ENCODE results near the gene PYGO2. TPM values are rescaled to one million over a fixed set of nuclear protein-coding genes. Genes with fewer than 3 reads are reported as not detected.
"Not testable (repeated sequence)": the region's sequence is repeated elsewhere in the genome, so short reads cannot be mapped to it uniquely, and the experiment has no call there.

Gene PYGO2
- total RNA-seq, 1 experiment from 2014 or later = 16.2 TPM

DNA sequence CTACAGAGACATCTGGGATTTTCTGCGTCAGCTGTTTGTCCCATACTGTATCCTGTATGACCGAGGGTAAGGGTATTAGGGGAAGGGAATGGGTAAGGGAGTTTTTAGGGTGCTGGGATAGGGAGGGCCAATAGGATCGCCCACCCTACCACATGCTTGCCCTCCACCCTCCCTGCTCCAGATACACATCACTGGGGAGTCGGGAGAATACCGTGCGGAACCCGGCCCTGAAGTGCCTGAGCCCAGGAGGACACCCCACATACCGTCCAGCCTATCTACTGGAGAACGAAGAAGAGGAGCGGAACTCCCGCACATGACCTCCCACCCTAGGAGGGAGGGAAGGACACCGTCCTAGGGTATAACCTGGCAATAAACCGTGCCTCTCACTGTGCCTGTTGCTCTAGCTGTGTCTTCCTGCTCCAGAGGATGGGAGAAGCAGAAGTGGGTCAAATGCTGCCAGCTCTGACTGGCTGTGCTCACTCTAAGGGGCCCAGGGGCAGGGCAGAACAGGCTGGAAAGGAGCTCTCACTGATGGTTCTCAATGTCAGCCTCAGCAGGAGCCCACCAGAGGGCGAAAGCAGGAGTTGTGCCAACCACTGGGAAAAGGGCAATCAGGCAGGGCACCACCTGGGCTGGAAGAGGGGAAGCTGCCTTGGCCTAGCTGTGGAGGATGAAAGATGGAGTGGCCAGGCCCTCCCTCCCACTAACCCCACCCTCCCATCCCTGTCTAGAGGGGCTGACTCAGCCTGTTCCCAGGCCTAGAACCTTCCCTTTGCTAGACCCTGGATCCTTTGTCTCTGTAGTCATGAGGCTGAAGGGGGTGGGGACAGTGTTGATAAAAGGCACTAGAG is 31.4 kb upstream of the PYGO2 start:
- Histone ChIP-seq H3K36me3 (peaks cover 36% of the 10 kb centered on the region), H3K4me3 (no peak overlapping the region), H3K27me3 (no peaks in the 10 kb centered on the region), H3K9me3 (no peaks in the 10 kb centered on the region)
- no peak for DNase-seq

DNA sequence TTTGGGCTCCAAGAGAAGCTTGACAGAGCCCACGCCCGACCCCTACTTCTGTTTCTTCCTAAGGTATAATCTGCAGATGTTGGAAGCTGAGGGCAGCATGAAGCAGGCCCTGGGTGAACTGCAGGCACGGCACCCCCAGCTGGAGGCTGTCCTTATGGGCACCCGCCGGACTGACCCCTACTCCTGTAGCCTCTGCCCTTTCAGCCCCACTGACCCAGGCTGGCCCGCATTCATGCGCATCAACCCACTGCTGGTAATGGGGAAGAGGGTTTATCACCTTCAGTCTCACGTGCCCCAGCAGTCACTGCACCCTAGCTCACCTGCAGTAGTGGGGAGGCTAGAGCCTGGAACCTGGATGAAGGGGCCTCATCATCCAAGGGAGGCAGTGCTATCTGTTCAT is 28.7 kb upstream of the PYGO2 start:
- no peak for DNase-seq
- H3K27me3 ChIP-seq = no peaks in the 10 kb centered on the region
- peaks cover 53% of the 10 kb centered on the region for H3K36me3 ChIP-seq
- no peaks in the 10 kb centered on the region for H3K9me3 ChIP-seq
- no peak overlapping the region for H3K4me3 ChIP-seq

DNA sequence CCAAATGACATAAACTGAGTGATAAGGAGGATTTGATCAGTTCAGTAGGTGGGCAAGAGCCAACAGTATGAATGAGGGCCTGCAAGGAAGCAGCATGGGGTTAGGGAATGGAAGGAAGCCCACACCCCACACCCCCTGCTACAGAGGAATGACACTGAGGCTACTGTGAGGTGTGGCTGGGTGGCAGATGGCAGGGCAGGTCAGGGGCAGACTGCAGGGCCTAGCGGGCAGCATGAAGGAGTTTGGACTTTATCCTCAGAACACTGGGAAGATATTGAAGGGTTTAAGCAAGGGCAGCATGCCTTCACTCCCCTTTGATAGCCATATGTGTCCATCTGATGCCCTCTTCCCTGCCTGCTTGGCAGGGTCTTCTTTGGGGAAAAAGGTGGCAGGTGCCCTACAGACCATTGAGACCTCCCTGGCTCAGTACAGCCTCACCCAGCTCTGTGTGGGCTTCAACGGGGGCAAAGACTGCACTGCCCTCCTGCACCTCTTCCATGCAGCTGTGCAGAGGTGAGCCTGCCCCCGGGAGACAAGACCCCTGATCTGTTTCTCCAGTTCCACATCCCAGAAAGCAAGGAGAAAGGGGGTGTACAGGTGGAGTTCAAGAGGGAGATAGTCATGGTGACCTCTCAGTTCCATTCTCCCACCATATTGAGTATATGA is 27.7 kb upstream of the PYGO2 start:
- Histone ChIP-seq H3K9me3 (no peaks in the 10 kb centered on the region), H3K4me3 (no peak overlapping the region), H3K27me3 (no peaks in the 10 kb centered on the region), H3K36me3 (peaks cover 53% of the 10 kb centered on the region)
- DNase-seq = no peak

DNA sequence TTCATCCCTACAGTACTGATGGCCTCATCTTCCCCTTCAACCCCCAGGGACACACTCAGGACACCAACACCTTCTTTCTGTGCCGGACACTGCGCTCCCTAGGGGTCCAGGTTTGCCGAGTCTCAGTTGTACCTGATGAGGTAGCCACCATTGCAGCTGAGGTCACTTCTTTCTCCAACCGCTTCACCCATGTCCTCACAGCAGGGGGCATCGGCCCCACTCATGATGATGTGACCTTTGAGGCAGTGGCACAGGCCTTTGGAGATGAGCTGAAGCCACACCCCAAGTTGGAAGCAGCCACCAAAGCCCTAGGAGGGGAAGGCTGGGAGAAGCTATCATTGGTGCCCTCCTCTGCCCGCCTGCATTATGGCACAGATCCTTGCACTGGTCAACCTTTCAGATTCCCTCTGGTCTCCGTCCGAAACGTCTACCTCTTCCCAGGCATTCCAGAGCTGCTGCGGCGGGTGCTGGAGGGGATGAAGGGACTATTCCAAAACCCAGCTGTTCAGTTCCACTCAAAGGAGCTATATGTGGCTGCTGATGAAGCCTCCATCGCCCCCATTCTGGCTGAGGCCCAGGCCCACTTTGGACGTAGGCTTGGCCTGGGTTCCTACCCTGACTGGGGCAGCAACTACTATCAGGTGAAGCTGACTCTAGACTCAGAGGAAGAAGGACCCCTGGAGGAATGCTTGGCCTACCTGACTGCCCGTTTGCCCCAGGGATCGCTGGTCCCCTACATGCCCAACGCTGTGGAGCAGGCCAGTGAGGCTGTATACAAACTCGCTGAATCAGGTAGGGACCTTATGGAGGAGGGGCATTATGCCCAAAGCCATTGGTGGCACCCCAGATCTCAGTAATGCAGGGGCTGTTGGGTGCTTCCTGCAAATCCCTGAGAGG is 26.7 kb upstream of the PYGO2 start:
- no peak for DNase-seq
- Histone ChIP-seq H3K36me3 (peaks cover 55% of the 10 kb centered on the region), H3K4me3 (no peak overlapping the region), H3K27me3 (no peaks in the 10 kb centered on the region), H3K9me3 (no peaks in the 10 kb centered on the region)

- no peak for DNase-seq
- Histone ChIP-seq H3K27me3 (no peaks in the 10 kb centered on the region), H3K9me3 (no peaks in the 10 kb centered on the region), H3K4me3 (no peak overlapping the region), H3K36me3 (peaks cover 60% of the 10 kb centered on the region)
Measured at GRCh38 chr1:154987326-154987725, 25.7 kb upstream of the PYGO2 start.

DNA sequence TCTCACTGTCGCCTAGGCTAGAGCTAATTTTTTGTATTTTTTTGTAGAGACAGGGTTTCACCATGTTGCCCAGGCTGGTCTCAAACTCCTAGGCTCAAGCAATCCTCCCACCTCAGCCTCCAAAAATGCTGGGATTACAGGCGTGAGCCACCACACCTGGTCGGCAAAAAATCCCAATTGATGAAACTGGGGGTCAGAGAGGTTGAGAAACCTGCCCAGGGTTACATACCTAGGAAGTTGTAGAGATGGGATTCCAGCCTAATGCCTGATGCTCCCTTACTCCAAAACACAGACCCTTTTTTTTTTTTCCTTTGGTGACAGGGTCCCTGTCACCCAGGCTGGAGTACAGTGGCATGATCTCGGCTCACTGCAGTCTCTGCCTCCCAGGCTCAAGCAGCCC is 25.2 kb upstream of the PYGO2 start:
- H3K9me3 ChIP-seq, H3K27me3 ChIP-seq, H3K4me3 ChIP-seq, DNase-seq: not testable (repeated sequence)
- H3K36me3 ChIP-seq = peaks cover 62% of the 10 kb centered on the region

DNA sequence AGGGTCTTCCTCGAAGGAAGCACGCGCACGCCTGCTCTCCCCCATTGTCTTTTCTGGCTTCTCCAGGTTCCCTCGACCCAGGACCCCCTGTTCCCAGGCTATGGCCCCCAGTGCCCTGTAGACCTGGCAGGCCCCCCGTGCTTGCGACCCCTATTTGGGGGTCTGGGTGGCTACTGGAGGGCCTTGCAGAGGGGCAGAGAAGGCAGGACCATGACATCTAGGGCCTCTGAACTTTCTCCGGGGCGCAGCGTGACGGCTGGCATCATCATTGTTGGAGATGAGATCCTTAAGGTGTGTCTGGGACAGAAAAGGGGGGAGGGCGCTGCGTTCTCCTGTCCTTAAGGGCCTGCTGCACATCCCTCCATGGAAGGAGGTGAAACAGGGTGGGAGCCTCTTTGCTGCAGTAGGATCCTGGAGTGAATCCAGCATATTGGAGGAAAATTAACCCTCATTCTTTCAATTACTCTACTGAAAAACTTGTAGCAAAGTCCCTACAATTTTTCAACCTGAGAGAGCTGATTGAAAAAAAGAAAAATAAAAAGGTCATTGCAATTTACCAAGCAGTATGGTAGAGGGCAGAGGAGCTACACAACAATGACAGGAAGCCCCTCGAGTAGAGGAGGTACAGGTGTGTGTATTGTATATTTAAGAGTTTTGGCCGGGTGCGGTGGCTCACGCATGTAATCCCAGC is 22.3 kb upstream of the PYGO2 start:
- DNase-seq = no peak
- no peaks in the 10 kb centered on the region for H3K9me3 ChIP-seq
- peaks cover 53% of the 10 kb centered on the region for H3K36me3 ChIP-seq
- no peaks in the 10 kb centered on the region for H3K27me3 ChIP-seq
- peak overlapping the region; percentile 76 for H3K4me3 ChIP-seq

GRCh38 chr1:154982897-154983648 is 21.5 kb upstream of the PYGO2 start, which contains the start of gene FLAD1:
FLAD1 (plus strand) TSS chr1:154983344; CDS start chr1:154983695, 351 bp downstream.
- H3K36me3 ChIP-seq = peaks cover 50% of the 10 kb centered on the region
- H3K27me3 ChIP-seq = no peaks in the 10 kb centered on the region
- DNase-seq = peak; percentile 99
- H3K9me3 ChIP-seq = no peaks in the 10 kb centered on the region
- peak within 1 kb of the TSS; percentile 76 for H3K4me3 ChIP-seq

- Histone ChIP-seq H3K36me3 (peaks cover 50% of the 10 kb centered on the region), H3K4me3 (peak overlapping the region; percentile 76), H3K27me3 (no peaks in the 10 kb centered on the region), H3K9me3 (no peaks in the 10 kb centered on the region)
- no peak for DNase-seq
Measured at GRCh38 chr1:154982341-154982740, 20.8 kb upstream of the PYGO2 start.

- Histone ChIP-seq H3K4me3 (no peak overlapping the region), H3K27me3 (no peaks in the 10 kb centered on the region), H3K36me3 (peaks cover 42% of the 10 kb centered on the region), H3K9me3 (no peaks in the 10 kb centered on the region)
- no peak for DNase-seq
Measured at GRCh38 chr1:154978360-154978759, 16.8 kb upstream of the PYGO2 start.

- H3K4me3 ChIP-seq, DNase-seq, H3K27me3 ChIP-seq, H3K9me3 ChIP-seq: not testable (repeated sequence)
- peaks cover 45% of the 10 kb centered on the region for H3K36me3 ChIP-seq
Measured at GRCh38 chr1:154977762-154978161, 16.2 kb upstream of the PYGO2 start.

DNA sequence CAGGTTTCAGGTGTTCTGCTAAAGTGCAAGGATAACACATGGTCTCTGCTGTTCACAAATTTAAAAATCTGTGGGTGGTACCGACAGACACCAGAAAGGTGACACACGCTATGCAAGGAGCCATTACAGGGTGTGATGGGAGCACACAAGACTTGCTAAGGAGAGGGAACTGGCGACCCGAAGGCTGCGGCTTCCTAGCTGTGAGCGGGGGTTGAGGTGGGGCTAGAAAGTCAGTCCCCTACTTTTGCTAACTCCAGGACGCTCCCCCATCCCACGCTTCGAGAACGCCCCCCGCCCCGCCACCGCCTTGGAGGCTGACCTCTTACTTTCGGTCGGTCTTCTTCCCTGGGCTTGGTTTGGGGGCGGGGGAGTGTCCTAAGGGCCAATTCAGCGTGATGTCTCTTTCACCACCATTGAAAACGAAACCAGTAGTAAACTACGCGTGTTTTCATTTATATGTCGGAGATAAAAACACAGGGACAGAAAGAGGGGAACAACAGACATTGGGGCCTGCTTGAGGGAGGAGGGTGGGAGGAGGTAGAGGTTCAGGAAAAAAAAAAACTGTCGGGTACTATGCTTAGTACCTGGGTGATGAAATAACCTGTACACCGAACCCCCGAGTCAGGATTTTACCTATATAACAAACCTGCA is 14.0 kb upstream of the PYGO2 start:
- no peaks in the 10 kb centered on the region for H3K9me3 ChIP-seq
- H3K36me3 ChIP-seq = peaks cover 44% of the 10 kb centered on the region
- H3K27me3 ChIP-seq = no peaks in the 10 kb centered on the region
- H3K4me3 ChIP-seq = peak overlapping the region; percentile 72
- DNase-seq = peak; percentile 71

GRCh38 chr1:154974808-154975408 is 13.3 kb upstream of the PYGO2 start:
- DNase-seq = peak; percentile 96
- Histone ChIP-seq H3K36me3 (peaks cover 45% of the 10 kb centered on the region), H3K9me3 (no peaks in the 10 kb centered on the region), H3K27me3 (no peaks in the 10 kb centered on the region), H3K4me3 (peak overlapping the region; percentile 72)

GRCh38 chr1:154974102-154974807 is 12.7 kb upstream of the PYGO2 start, which contains the start of gene CKS1B:
CKS1B (plus strand) TSS chr1:154974681; CDS start chr1:154974746, 65 bp downstream.
- H3K27me3 ChIP-seq = no peaks in the 10 kb centered on the region
- H3K36me3 ChIP-seq = peaks cover 44% of the 10 kb centered on the region
- peak; percentile 99 for DNase-seq
- peak within 1 kb of the TSS; percentile 72 for H3K4me3 ChIP-seq
- no peaks in the 10 kb centered on the region for H3K9me3 ChIP-seq
